Measurements from ENCODE around the gene GEMIN4. TPM values are rescaled to one million over a fixed set of nuclear protein-coding genes. Genes with fewer than 3 reads are reported as not detected.

The GEMIN4 gene
- total and polyA plus RNA-seq, 10 of the 15 experiments (the other 5 are each of a cell fraction or from before 2014, with no cell fraction given) = 2.4 to 55.6 (median 34.5) TPM

DNA sequence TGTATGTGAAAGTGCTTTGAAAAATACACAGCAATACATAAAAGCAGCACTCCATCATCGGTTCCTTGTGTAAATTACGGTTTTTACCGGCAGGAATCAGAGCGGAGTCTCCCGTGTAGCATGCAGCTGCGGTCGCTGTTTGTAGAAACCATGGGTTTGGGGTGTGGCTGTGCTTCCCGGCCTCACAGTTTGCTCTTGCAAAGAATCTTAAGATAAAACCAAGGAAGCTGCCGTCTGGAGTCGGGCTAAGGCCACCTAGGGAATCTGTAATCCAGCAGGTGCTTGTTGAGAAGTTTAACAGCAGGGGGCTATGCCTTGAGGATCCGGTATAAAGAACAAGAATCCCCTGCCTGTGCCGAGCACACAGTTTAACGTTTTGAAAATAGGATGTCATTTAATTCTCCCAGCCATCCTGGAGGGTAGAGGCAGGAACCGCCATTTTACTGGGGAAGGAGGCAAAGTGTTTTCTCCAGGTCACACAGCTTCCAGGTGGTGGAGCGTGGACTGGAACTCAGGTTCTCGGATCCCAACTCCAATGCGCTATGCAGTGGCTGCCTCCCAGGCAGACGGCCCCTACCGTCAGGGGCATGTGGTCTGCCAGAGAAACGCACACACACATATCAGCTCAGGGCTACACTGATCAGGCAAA is 25.7 kb downstream of the GEMIN4 start:
- H3K4me3 ChIP-seq = no peak overlapping the region
- no peaks in the 10 kb centered on the region for H3K27me3 ChIP-seq (replicated peaks in 1 of 2; ENCODE audit: control insufficient read depth in 2 of 2, insufficient read depth in 2 of 2, low read length in 1 of 2)
- BruUV-seq (replicated peaks) = no TSS peak
- FAIRE-seq (no peak), ATAC-seq (no peak), DNase-seq (ENCODE audit: low read depth, low spot score) (no peak)
- no peaks in the 10 kb centered on the region for H4K20me1 ChIP-seq (ENCODE audit: control insufficient read depth, insufficient read depth)
- H3K4me1 ChIP-seq (ENCODE audit: control insufficient read depth, insufficient read depth, low read length) = peaks cover 4% of the 10 kb centered on the region; the same call in 1 of the 2 replicates
- ChIA-PET SMC1A (ENCODE audit: uncharacterized antibody, unreplicated experiment) (no interaction called here), CTCF (no interaction called here), POLR2A (no interaction called here), RAD21 (ENCODE audit: unreplicated experiment) (no interaction called here)
- in situ Hi-C loops (cut with MboI) = no loop called here
- H3K9ac ChIP-seq (ENCODE audit: control insufficient read depth, insufficient read depth, low read length) = no peak overlapping the region
- intact Hi-C loops (cut with micrococcal nuclease; ENCODE audit: unreplicated experiment) = no loop called here
- H2AFZ ChIP-seq (ENCODE audit: control insufficient read depth, low read depth, low read length) = no peak overlapping the region
- H3K27ac ChIP-seq (ENCODE audit: control insufficient read depth, insufficient read depth) = no peak overlapping the region
- H3K36me3 ChIP-seq (ENCODE audit: control insufficient read depth in 2 of 2, insufficient read depth in 2 of 2, low read length in 1 of 2) = no peaks in the 10 kb centered on the region
- WGBS (ENCODE audit: insufficient coverage, insufficient replicate concordance, low lambda C conversion rate, missing lambda C conversion rate) = 89% methylated on average over 20 of the region's 20 CpGs
- no peaks in the 10 kb centered on the region for H3K9me3 ChIP-seq (replicated peaks; ENCODE audit: control insufficient read depth, insufficient read depth, low read length)
- H3K79me2 ChIP-seq (ENCODE audit: control insufficient read depth, insufficient read depth, low read length) = no peaks in the 10 kb centered on the region
- no peak overlapping the region for H3K4me2 ChIP-seq (ENCODE audit: control insufficient read depth, insufficient read depth)
- no peak for TF ChIP-seq CEBPZ (IDR thresholded peaks at IDR 0.05; ENCODE audit: low read depth, low read length)
- no peak for TF ChIP-seq RAD21 (IDR thresholded peaks at IDR 0.05; ENCODE audit: insufficient read depth, low read depth, low read length)
- no peak for TF ChIP-seq KDM1A (IDR thresholded peaks at IDR 0.05; ENCODE audit: borderline replicate concordance)
- no peak for TF ChIP-seq POU2F2 (IDR thresholded peaks at IDR 0.05; ENCODE audit: borderline replicate concordance, low read depth, low read length)
- TF ChIP-seq TBL1XR1 (IDR thresholded peaks at IDR 0.05; ENCODE audit: low read depth, low read length) = no peak
- TF ChIP-seq, protein P1, sequence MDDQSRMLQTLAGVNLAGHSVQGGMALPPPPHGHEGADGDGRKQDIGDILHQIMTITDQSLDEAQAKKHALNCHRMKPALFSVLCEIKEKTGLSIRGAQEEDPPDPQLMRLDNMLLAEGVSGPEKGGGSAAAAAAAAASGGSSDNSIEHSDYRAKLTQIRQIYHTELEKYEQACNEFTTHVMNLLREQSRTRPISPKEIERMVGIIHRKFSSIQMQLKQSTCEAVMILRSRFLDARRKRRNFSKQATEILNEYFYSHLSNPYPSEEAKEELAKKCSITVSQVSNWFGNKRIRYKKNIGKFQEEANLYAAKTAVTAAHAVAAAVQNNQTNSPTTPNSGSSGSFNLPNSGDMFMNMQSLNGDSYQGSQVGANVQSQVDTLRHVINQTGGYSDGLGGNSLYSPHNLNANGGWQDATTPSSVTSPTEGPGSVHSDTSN (IDR thresholded peaks at IDR 0.05; ENCODE audit: insufficient replicate concordance, low read depth, low read length) = no peak
- no peak for TF ChIP-seq PKNOX1 (IDR thresholded peaks at IDR 0.05)
- no peak for TF ChIP-seq TARDBP (IDR thresholded peaks at IDR 0.05; ENCODE audit: borderline replicate concordance)
- no peak for TF ChIP-seq CEBPB (IDR thresholded peaks at IDR 0.05; ENCODE audit: borderline replicate concordance in 1 of 2, low read depth in 2 of 2, low read length in 2 of 2)
- TF ChIP-seq TAF1 (IDR thresholded peaks at IDR 0.05; ENCODE audit: borderline replicate concordance, low read depth, low read length) = no peak
- TF ChIP-seq SUZ12 (IDR thresholded peaks at IDR 0.05; ENCODE audit: unreplicated experiment) = no peak
- no peak for TF ChIP-seq CREB1 (IDR thresholded peaks at IDR 0.05; ENCODE audit: low read depth)
